Measurements from ENCODE around the gene TTC34. TPM values are rescaled to one million over a fixed set of nuclear protein-coding genes. Genes with fewer than 3 reads are reported as not detected.
"Not testable (repeated sequence)": the region's sequence is repeated elsewhere in the genome, so short reads cannot be mapped to it uniquely, and the experiment has no call there.

TTC34 gene
- polyA plus RNA-seq, 4 donors = 0.46 to 1.4 (median 0.89) TPM

DNA sequence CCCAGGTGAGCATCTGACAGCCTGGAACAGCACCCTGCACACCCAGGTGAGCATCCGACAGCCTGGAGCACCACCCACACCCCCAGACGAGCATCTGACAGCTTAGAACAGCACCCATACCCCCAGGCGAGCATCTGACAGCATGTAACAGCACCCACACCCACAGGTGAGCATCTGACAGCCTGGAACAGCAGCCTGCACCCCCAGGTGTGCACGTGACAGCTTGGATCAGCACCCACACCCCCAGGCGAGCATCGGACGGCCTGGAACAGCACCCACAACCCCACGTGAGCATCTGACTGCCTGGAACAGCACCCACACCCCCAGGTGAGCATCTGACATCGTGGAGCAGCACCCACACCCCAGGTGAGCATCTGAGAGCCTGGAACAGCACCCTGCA is 116.6 kb downstream of the TTC34 start:
- not testable (repeated sequence) for DNase-seq (ENCODE audit: low read depth in 4 of 4, low spot score in 3 of 4)

GRCh38 chr1:2684000-2684399 is 117.5 kb downstream of the TTC34 start:
- DNase-seq (ENCODE audit: low read depth in 4 of 4, low spot score in 3 of 4) = not testable (repeated sequence)

GRCh38 chr1:2683321-2683741 is 118.2 kb downstream of the TTC34 start:
- DNase-seq (ENCODE audit: low read depth in 4 of 4, low spot score in 3 of 4) = not testable (repeated sequence)

DNA sequence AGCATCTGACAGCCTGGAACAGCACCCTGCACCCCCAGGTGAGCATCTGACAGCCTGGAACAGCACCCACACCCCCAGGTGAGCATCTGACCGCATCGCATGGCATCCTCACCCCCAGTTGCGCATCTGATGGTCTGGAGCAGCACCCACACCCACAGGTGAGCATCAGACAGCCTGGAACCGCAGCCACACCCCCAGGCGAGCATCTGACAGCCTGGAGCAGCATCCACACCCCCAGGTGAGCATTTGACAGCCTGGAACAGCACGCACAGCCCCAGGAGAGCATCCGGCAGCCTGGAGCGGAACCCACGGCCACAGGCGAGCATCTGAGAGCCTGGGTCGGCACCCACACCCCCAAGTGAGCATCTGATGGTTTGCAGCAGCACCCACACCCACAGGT is 118.6 kb downstream of the TTC34 start:
- not testable (repeated sequence) for DNase-seq (ENCODE audit: low read depth in 4 of 4, low spot score in 3 of 4)

DNA sequence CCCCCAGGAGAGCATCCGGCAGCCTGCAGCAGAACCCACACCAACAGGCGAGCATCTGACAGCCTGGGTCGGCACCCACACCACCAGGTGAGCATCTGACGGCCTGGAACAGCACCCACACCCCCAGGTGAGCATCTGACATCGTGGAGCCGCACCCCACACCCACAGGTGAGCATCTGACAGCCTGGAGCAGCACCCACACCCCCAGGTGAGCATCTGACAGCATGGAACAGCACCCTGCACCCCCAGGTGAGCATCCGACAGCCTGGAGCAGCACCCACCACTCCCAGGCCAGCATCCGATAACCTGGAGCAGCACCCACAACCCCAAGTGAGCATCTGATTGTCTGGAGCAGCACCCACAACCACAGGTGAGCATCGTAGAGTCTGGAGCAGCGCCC is 124.8 kb downstream of the TTC34 start:
- DNase-seq (ENCODE audit: low read depth in 4 of 4, low spot score in 3 of 4) = not testable (repeated sequence)

GRCh38 chr1:2671656-2672055 is 129.8 kb downstream of the TTC34 start:
- not testable (repeated sequence) for DNase-seq (ENCODE audit: low read depth in 4 of 4, low spot score in 3 of 4)

DNA sequence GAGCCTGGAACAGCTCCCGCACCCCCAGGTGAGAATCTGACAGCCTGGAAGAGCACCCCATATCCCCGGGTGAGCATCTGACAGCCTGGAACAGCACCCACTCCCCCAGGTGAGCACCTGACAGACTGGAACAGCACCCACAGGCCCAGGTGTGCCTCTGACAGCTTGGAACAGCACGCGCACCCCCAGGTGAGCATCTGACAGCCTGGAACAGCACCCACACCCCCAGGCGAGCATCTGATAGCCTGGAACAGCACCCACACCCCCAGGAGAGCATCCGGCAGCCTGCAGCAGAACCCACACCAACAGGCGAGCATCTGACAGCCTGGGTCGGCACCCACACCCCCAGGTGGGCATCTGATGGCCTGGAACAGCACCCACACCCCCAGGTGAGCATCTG is 141.7 kb downstream of the TTC34 start:
- DNase-seq (ENCODE audit: low read depth in 4 of 4, low spot score in 3 of 4) = not testable (repeated sequence)

GRCh38 chr1:2657909-2658308 is 143.6 kb downstream of the TTC34 start:
- DNase-seq (ENCODE audit: low read depth in 4 of 4, low spot score in 3 of 4) = not testable (repeated sequence)

DNA sequence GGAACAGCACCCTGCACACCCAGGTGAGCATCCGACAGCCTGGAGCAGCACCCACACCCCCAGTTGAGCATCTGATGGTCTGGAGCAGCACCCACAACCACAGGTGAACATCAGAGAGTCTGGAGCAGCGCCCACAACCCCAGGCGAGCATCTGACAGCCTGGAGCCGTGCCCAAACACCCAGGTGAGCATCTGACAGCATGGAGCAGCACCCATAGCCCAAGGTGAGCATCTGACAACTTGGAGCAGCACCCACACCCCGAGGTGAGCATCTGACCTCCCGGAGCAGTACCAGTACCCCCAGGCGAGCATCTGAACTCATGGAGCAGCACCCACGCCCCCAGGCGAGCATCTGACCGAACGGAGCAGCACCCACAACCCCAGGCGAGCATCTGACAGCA is 144.4 kb downstream of the TTC34 start:
- DNase-seq (ENCODE audit: low read depth in 4 of 4, low spot score in 3 of 4) = not testable (repeated sequence)

DNA sequence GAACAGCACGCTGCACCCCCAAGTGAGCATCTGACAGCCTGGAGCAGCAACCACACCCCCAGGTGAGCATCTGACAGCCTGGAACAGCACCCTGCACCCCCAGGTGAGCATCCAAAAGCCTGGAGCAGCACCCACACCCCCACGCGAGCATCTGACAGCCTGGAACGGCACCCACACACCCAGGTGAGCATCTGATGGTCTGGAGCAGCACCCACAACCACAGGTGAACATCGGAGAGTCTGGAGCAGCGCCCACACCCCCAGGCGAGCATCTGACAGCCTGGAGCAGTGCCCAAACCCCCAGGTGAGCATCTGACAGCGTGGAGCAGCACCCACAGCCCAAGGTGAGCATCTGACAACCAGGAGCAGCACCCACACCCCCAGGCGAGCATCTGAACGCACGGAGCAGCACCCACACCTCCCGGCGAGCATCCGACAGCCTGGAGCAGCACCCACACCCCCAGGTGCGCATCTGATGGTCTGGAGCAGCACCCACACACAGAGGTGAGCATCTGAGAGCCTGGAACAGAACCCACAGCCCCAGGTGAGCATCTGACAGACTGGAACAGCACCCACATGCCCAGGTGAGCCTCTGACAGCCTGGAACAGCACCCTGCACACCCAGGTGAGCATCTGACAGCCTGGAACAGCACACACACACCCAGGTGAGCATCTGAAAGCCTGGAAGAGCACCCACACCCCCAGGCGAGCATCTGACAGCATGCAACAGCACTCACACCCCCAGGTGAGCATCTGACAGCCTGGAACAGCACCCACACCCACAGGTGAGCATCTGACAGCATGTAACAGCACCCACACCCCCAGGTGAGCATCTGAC is 145.7 kb downstream of the TTC34 start:
- DNase-seq (ENCODE audit: low read depth in 4 of 4, low spot score in 3 of 4) = not testable (repeated sequence)

GRCh38 chr1:2654443-2654948 is 147.0 kb downstream of the TTC34 start:
- DNase-seq (ENCODE audit: low read depth in 4 of 4, low spot score in 3 of 4) = not testable (repeated sequence)

- DNase-seq (ENCODE audit: low read depth in 4 of 4, low spot score in 3 of 4) = not testable (repeated sequence)
Measured at GRCh38 chr1:2653741-2654442, 147.6 kb downstream of the TTC34 start.

DNA sequence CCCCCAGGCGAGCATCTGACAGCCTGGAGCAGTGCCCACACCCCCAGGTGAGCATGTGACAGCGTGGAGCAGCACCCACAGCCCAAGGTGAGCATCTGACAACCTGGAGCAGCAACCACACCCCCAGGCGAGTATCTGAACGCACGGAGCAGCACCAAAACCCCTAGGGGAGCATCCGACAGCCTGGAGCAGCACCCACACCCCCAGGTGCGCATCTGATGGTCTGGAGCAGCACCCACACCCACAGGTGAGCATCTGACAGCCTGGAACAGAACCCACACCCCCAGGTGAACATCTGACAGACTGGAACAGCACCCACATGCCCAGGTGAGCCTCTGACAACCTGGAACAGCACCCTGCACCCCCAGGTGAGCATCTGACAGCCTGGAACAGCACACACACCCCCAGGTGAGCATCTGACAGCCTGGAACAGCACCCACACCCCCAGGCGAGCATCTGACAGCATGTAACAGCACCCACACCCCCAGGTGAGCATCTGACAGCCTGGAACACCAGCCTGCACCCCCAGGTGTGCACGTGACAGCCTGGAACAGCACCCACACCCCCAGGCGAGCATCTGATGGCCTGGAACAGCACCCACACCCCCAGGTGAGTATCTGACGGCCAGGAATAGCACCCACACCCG is 148.4 kb downstream of the TTC34 start:
- DNase-seq (ENCODE audit: low read depth in 4 of 4, low spot score in 3 of 4) = not testable (repeated sequence)

DNA sequence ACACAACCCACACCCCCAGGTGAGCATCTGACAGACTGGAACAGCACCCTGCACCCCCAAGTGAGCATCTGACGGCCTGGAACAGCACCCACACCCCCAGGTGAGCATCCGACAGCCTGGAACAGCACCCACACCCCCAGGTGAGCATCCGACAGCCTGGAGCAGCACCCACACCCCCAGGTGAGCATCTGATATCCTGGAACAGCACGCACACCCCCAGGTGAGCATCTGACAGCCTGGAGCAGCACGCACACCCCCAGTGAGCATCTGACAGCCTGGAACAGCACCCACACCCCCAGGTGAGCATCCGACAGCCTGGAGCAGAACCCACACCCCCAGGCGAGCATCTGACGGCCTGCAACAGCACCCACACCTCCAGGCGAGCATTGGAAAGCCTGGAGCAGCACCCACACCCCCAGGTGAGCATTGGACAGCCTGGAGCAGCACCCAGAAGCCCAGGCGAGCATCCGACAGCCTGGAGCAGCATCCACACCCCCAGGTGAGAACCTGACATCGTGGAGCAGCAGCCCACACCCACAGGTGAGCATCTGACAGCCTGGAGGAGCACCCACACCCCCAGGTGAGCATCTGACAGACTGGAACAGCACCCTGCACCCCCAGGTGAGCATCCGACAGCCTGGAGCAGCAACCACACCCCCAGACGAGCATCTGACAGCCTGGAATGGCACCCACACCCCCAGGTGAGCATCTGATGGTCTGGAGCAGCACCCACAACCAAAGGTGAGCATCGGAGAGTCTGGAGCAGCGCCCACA is 149.2 kb downstream of the TTC34 start:
- DNase-seq (ENCODE audit: low read depth in 4 of 4, low spot score in 3 of 4) = not testable (repeated sequence)

DNA sequence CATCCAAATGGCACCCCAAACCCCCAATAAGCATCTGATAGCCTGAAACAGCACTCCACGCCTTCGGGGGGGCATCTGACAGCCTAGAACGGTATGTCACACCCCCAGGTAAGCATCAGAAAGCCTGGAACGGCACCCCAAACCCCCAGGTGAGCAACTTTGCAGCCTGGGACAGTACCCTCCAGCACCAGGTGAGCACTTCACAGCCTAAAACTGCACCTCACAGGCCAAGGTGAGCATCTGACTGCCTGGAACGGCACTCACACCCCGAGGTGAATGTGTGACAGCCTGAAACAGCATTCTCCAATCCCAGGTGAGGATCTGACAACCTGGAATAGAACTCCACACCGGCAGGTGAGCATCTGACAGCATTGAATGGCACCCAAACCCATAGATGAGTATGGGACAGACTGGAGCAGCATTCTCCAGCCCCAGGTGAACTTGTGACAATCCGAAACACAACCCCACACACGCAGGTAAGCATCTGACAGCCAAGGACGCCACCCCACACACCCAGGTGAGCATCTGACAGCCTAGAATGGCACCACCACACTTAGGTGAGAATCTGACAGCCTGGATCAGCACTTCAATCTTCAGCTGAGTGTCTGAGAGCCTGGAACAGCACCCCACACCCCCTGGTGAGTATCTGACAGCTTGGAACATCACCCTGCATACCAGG is 150.4 kb downstream of the TTC34 start:
- no peak for DNase-seq (ENCODE audit: low read depth in 4 of 4, low spot score in 3 of 4)

DNA sequence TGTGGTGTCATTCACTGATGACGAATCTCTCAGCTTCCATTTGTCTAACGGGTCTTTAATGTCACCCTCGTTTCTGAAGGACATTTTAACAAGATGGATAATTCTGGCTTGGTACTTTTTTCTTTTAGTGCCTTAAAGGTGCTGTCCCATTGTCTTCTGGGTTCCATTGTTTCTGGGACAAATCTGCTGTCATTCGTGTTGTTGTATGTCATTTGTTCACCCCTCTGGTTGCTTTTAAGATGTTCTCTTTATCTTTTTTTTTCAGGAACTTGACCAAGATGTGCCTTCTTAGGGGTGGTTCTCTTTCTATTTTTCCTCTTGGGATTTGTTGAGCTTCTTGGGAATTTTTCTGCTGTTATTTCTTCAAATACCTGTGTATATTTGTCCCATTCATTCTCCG is 154.7 kb downstream of the TTC34 start:
- DNase-seq (ENCODE audit: low read depth in 4 of 4, low spot score in 3 of 4) = no peak

DNA sequence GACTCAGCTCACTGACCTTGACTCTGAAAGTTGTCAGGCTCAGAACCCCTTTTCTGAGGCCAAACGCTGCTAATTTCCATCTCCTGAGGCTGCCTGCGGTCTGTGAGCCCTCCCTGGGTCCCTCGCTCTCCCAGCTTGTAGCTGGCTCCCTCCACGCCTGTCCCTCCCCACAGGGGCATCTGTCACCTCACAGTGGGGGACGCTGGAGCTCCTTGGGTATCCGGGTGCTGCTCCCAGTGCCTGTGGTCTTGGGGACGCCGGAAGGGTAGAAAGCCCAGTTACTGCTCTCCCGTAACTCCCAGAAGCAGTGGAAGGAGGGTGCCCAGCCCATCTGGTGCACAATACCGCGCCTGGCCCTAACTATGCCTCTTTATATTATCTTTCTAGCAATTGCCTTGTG is 155.7 kb downstream of the TTC34 start:
- DNase-seq (ENCODE audit: low read depth in 4 of 4, low spot score in 3 of 4) = no peak

DNA sequence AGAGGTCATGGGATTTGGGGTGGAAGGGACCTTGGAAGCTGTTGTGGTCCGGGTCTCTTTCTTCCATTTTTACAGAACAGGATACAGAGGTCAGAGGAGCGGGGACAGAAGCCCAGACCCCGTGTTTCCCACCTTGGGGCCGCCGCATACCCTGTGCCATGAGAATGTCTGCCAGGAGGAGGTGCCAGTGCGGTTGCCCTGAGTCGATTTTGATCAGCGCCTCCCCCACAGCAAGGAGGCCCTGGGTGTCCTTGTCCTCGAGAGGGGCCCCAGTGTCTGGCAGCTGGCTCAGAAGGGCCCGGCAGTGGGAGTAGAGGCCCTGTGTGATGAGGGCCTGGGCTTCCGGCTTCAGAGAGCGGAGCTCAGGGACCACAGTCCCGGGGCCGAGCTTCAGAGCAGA is 156.3 kb downstream of the TTC34 start:
- no peak for DNase-seq (ENCODE audit: low read depth in 4 of 4, low spot score in 3 of 4)

DNA sequence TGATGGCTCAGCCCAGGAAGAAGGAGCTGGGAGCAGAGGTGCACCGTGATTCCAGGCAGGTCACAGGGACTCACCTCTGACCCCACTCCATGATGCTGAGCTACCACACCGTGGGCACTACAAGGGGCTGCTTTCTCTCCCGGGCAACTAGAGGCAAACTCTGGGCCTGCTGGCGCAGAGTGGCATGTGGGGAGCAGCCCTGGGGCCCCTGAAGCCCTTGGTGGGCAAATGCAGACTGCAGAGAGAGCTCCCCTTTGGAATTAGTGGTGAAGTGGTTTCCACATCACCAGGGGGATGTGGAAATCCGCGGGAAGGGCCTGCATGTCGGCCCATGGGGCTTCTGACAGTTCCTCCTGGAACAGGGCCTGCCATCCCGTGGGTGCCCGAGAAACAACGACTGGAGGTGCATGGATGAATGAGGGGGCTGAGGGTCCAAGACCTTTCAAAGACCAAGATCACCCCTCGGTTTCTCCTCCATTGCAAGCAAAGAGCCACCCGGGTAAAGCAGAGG is 156.8 kb downstream of the TTC34 start:
- DNase-seq (ENCODE audit: low read depth in 4 of 4, low spot score in 3 of 4) = no peak

DNA sequence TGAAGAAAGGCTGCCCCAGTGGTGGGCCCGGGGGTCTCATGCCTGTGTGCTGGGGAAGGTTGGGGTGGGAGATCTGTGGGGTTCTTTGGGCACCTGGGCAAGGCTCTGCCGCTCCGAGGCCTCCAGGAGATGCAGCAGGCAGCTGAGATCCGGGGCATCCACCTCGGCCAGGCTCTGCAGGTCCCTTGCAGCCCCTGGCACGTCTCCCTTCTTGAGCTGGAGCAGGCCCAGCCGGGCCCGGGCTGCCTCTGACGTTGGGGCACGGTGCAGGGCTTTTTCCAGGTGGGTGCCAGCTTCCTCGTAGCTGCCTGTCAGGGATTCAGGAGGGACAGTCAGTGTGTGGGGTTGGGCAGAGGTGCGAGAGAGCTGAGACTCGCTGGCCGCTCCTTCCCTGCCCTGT is 157.3 kb downstream of the TTC34 start:
- DNase-seq (ENCODE audit: low read depth in 4 of 4, low spot score in 3 of 4) = no peak

Data from left renal pelvis (tissue), 4 donors.